GM18499 (cell line): Measurements from ENCODE around the gene ROR1.

ENCODE experiments used
- ATAC-seq: cut with Tn5 transposase; IDR thresholded peaks from one replicate; pipeline ENCODE4 v1.9.1; 2021; ENCODE audit warnings: moderate number of reproducible peaks; ENCODE audit not compliant: insufficient read depth, unreplicated experiment

ROR1 gene

GRCh38 chr1:63902844-63903589 is 129.2 kb downstream of the ROR1 start:
- no peak for ATAC-seq

GRCh38 chr1:63903947-63904610 is 130.3 kb downstream of the ROR1 start:
- ATAC-seq = no peak

GRCh38 chr1:63904826-63905225 is 131.0 kb downstream of the ROR1 start:
- ATAC-seq = no peak

GRCh38 chr1:63906047-63906704 is 132.4 kb downstream of the ROR1 start:
- ATAC-seq = no peak

GRCh38 chr1:63907051-63907450 is 133.2 kb downstream of the ROR1 start:
- no peak for ATAC-seq

GRCh38 chr1:63908016-63908415 is 134.2 kb downstream of the ROR1 start:
- no peak for ATAC-seq

- no peak for ATAC-seq
These were observed 135.7 kb downstream of the ROR1 start for GRCh38 chr1:63909526-63909925.

- no peak for ATAC-seq
These were observed 137.2 kb downstream of the ROR1 start for GRCh38 chr1:63911049-63911448.

- ATAC-seq = no peak
These were observed 138.8 kb downstream of the ROR1 start for GRCh38 chr1:63912643-63913042.

GRCh38 chr1:63913533-63913932 is 139.7 kb downstream of the ROR1 start:
- no peak for ATAC-seq

- ATAC-seq = no peak
These were observed 140.4 kb downstream of the ROR1 start for GRCh38 chr1:63914241-63914640.

- ATAC-seq = no peak
These were observed 140.9 kb downstream of the ROR1 start for GRCh38 chr1:63914706-63915105.

- ATAC-seq = no peak
These were observed 141.3 kb downstream of the ROR1 start for GRCh38 chr1:63915121-63915520.

GRCh38 chr1:63916485-63917360 is 142.9 kb downstream of the ROR1 start:
- ATAC-seq = no peak

GRCh38 chr1:63917571-63918417 is 144.0 kb downstream of the ROR1 start:
- ATAC-seq = no peak

- ATAC-seq = no peak
These were observed 144.7 kb downstream of the ROR1 start for GRCh38 chr1:63918418-63918945.

GRCh38 chr1:63920154-63921117 is 146.6 kb downstream of the ROR1 start:
- no peak for ATAC-seq

GRCh38 chr1:63921359-63921758 is 147.5 kb downstream of the ROR1 start:
- ATAC-seq = no peak
